Astrocyte of the hippocampus (primary cell): ENCODE results near the gene CSRP1.

Experiments
- DNase-seq: peaks from one replicate; pipeline ENCODE4 v3.0.0; 2011; ENCODE audit warnings: low read depth, low spot score

Gene CSRP1

GRCh38 chr1:201513498-201514243 is 6.7 kb upstream of the CSRP1 start:
- no peak for DNase-seq

GRCh38 chr1:201511941-201512539 is 5.1 kb upstream of the CSRP1 start:
- DNase-seq: no peak

GRCh38 chr1:201511396-201511940 is 4.5 kb upstream of the CSRP1 start:
- DNase-seq: no peak

GRCh38 chr1:201510734-201511133 is 3.8 kb upstream of the CSRP1 start:
- no peak for DNase-seq

- DNase-seq: no peak
These were observed 2.9 kb upstream of the CSRP1 start for GRCh38 chr1:201509601-201510374.

GRCh38 chr1:201508809-201509208 is 1.9 kb upstream of the CSRP1 start:
- peak; percentile 46 for DNase-seq

- no peak for DNase-seq
These were observed 395 bp upstream of the CSRP1 start for GRCh38 chr1:201507360-201507675.

GRCh38 chr1:201506092-201506491 is 831 bp downstream of the CSRP1 start:
- DNase-seq: peak; percentile 46

- DNase-seq: peak; percentile 69
These were observed 1.4 kb downstream of the CSRP1 start for GRCh38 chr1:201505503-201505890.

- no peak for DNase-seq
These were observed 2.0 kb downstream of the CSRP1 start for GRCh38 chr1:201504799-201505502.

GRCh38 chr1:201504179-201504631 is 2.7 kb downstream of the CSRP1 start:
- DNase-seq: peak; percentile 8

GRCh38 chr1:201503397-201504176 is 3.3 kb downstream of the CSRP1 start:
- DNase-seq: peak; percentile 98

GRCh38 chr1:201502511-201502857 is 4.4 kb downstream of the CSRP1 start:
- DNase-seq: no peak

- DNase-seq: no peak
These were observed 5.0 kb downstream of the CSRP1 start for GRCh38 chr1:201501812-201502510.

- DNase-seq: peak; percentile 53
These were observed 5.8 kb downstream of the CSRP1 start for GRCh38 chr1:201501144-201501543.

GRCh38 chr1:201500670-201501120 is 6.2 kb downstream of the CSRP1 start:
- DNase-seq: peak; percentile 69

- DNase-seq: peak; percentile 71
These were observed 6.9 kb downstream of the CSRP1 start for GRCh38 chr1:201499795-201500669.

- DNase-seq: no peak
These were observed 7.7 kb downstream of the CSRP1 start for GRCh38 chr1:201499191-201499590.

- DNase-seq: no peak
These were observed 8.3 kb downstream of the CSRP1 start for GRCh38 chr1:201498621-201499020.
